Measurements from ENCODE around the gene RALGPS2. TPM values are rescaled to one million over a fixed set of nuclear protein-coding genes. Genes with fewer than 3 reads are reported as not detected.
A peak's percentile ranks its signal among the peaks of the same experiment; 100 is the strongest.

The RALGPS2 gene
- total RNA-seq, 2 experiments from 2014 or later, result 91.6 to 102 TPM

- ChIA-PET CTCF (ENCODE audit: unreplicated experiment) (interaction anchor here (1.6 kb wide), 1 partner anchor 219 kb away, joined by 4 read pairs; no protein-coding TSS in a partner anchor), POLR2A (interaction anchor here (0.5 to 1.6 kb wide), 7 partner anchors 9 to 1293 kb away, joined by 3 to 10 read pairs (median 3); no protein-coding TSS in a partner anchor)
- no peaks in the 10 kb centered on the region for H4K20me1 ChIP-seq (ENCODE audit: insufficient read depth, low read length)
- no peak overlapping the region for H3K4me2 ChIP-seq (ENCODE audit: low read length)
- H3K4me1 ChIP-seq (ENCODE audit: insufficient read depth, low read length, poor library complexity, severe bottlenecking), result peaks cover 19% of the 10 kb centered on the region
- H3K4me3 ChIP-seq (ENCODE audit: low read depth, low read length, poor library complexity, severe bottlenecking), result no peak overlapping the region
- TF ChIP-seq EZH2phosphoT487 (IDR thresholded peaks at IDR 0.05; ENCODE audit: borderline replicate concordance, low read depth, low read length) (no peak), CTCF (conservative IDR thresholded peaks at IDR 0.05; ENCODE audit: low read length) (no peak)
- no peak overlapping the region for H3K27ac ChIP-seq (ENCODE audit: low read depth, low read length, poor library complexity, severe bottlenecking)
- H3K9me3 ChIP-seq (ENCODE audit: low read length), result no peaks in the 10 kb centered on the region
- no peak for DNase-seq (ENCODE audit: low spot score)
- H2AFZ ChIP-seq (ENCODE audit: low read length), result no peak overlapping the region
- H3K9me2 ChIP-seq (ENCODE audit: insufficient read depth, low read length), result no peaks in the 10 kb centered on the region
- intact Hi-C loops (cut with micrococcal nuclease; ENCODE audit: unreplicated experiment), result no loop called here
- BruUV-seq (replicated peaks), result no TSS peak
- H3K79me2 ChIP-seq (ENCODE audit: insufficient read depth, low read depth, low read length), result peaks cover 62% of the 10 kb centered on the region
- H3K36me3 ChIP-seq (ENCODE audit: insufficient read depth, low read length), result peaks cover 97% of the 10 kb centered on the region
Observed at GRCh38 chr1:178784131-178784536, 59.1 kb downstream of the RALGPS2 start.

- peaks cover 40% of the 10 kb centered on the region; the same call in 1 of the 2 replicates for H3K79me2 ChIP-seq (ENCODE audit: insufficient read depth, low read depth, low read length)
- no peak for TF ChIP-seq CTCF (conservative IDR thresholded peaks at IDR 0.05; ENCODE audit: low read length)
- TF ChIP-seq EZH2phosphoT487 (IDR thresholded peaks at IDR 0.05; ENCODE audit: borderline replicate concordance, low read depth, low read length), result no peak
- no peak overlapping the region for H2AFZ ChIP-seq (ENCODE audit: low read length)
- ChIA-PET CTCF (ENCODE audit: unreplicated experiment) (interaction anchor here (0.8 kb wide), 1 partner anchor 211 kb away, joined by 3 read pairs; no protein-coding TSS in a partner anchor), POLR2A (interaction anchor here (1.1 kb wide), 1 partner anchor 129 kb away, joined by 6 read pairs; no protein-coding TSS in a partner anchor)
- H3K9me2 ChIP-seq (ENCODE audit: insufficient read depth, low read length), result no peaks in the 10 kb centered on the region
- DNase-seq (ENCODE audit: low spot score), result no peak
- H3K27ac ChIP-seq (ENCODE audit: low read depth, low read length, poor library complexity, severe bottlenecking), result no peak overlapping the region
- H3K4me3 ChIP-seq (ENCODE audit: low read depth, low read length, poor library complexity, severe bottlenecking), result no peak overlapping the region
- H3K4me2 ChIP-seq (ENCODE audit: low read length), result no peak overlapping the region
- intact Hi-C loops (cut with micrococcal nuclease; ENCODE audit: unreplicated experiment), result no loop called here
- peaks cover 91% of the 10 kb centered on the region for H3K36me3 ChIP-seq (ENCODE audit: insufficient read depth, low read length)
- BruUV-seq (replicated peaks), result no TSS peak
- H3K9me3 ChIP-seq (ENCODE audit: low read length), result peaks cover 9% of the 10 kb centered on the region; the same call in 1 of the 2 replicates
- peaks cover 28% of the 10 kb centered on the region for H3K4me1 ChIP-seq (ENCODE audit: insufficient read depth, low read length, poor library complexity, severe bottlenecking)
- H4K20me1 ChIP-seq (ENCODE audit: insufficient read depth, low read length), result no peaks in the 10 kb centered on the region
Observed at GRCh38 chr1:178792394-178792793, 67.3 kb downstream of the RALGPS2 start.

- Histone ChIP-seq H3K9me3 (ENCODE audit: low read length) (peaks cover 23% of the 10 kb centered on the region; the same call in 1 of the 2 replicates), H4K20me1 (ENCODE audit: insufficient read depth, low read length) (no peaks in the 10 kb centered on the region), H3K79me2 (ENCODE audit: insufficient read depth, low read depth, low read length) (peaks cover 50% of the 10 kb centered on the region), H3K36me3 (ENCODE audit: insufficient read depth, low read length) (peaks cover 93% of the 10 kb centered on the region), H3K4me2 (ENCODE audit: low read length) (peak overlapping the region; percentile 34), H3K27ac (ENCODE audit: low read depth, low read length, poor library complexity, severe bottlenecking) (peak overlapping the region; percentile 38), H3K4me1 (ENCODE audit: insufficient read depth, low read length, poor library complexity, severe bottlenecking) (peaks cover 28% of the 10 kb centered on the region), H3K9me2 (ENCODE audit: insufficient read depth, low read length) (no peaks in the 10 kb centered on the region), H2AFZ (ENCODE audit: low read length) (no peak overlapping the region), H3K4me3 (ENCODE audit: low read depth, low read length, poor library complexity, severe bottlenecking) (peak overlapping the region; percentile 28)
- POLR2A ChIA-PET, result interaction anchor here (0.6 to 1.4 kb wide), 4 partner anchors 15 to 219 kb away, joined by 3 to 5 read pairs (median 4); no protein-coding TSS in a partner anchor
- no TSS peak for BruUV-seq (replicated peaks)
- no peak for TF ChIP-seq CTCF (conservative IDR thresholded peaks at IDR 0.05; ENCODE audit: low read length)
- no peak for TF ChIP-seq EZH2phosphoT487 (IDR thresholded peaks at IDR 0.05; ENCODE audit: borderline replicate concordance, low read depth, low read length)
- intact Hi-C loops (cut with micrococcal nuclease; ENCODE audit: unreplicated experiment), result no loop called here
- CTCF ChIA-PET (ENCODE audit: unreplicated experiment), result interaction anchor here (0.6 kb wide), 1 partner anchor 17 kb away, joined by 3 read pairs; no protein-coding TSS in a partner anchor
- DNase-seq (ENCODE audit: low spot score), result peak; percentile 26
Observed at GRCh38 chr1:178796013-178796412, 71.0 kb downstream of the RALGPS2 start.
